B cell (primary cell): ENCODE data around the gene MAP7.

ENCODE experiments used
- CTCF ChIP-seq: fragments of 200-600 bp; IDR thresholded peaks from one replicate; pipeline ENCODE4 v1.8.0; 2022; ENCODE audit warnings: antibody characterized with exemption, mild to moderate bottlenecking
- EZH2 ChIP-seq: IDR thresholded peaks from 2 replicates; pipeline ENCODE4 v1.6.1; 2012; ENCODE audit warnings: borderline replicate concordance, low read depth, mild to moderate bottlenecking, moderate library complexity, low read length; ENCODE audit not compliant: insufficient read depth, poor library complexity, severe bottlenecking

- TF ChIP-seq CTCF (no peak), EZH2 (no peak)
Observed at GRCh38 chr6:136401749-136402148, 148.5 kb downstream of the MAP7 start.
